ENCODE measurements around the gene PSD4. TPM values are rescaled to one million over a fixed set of nuclear protein-coding genes. Genes with fewer than 3 reads are reported as not detected.

PSD4 gene
- total RNA-seq, 1 experiment from 2014 or later = 9.6 TPM

DNA sequence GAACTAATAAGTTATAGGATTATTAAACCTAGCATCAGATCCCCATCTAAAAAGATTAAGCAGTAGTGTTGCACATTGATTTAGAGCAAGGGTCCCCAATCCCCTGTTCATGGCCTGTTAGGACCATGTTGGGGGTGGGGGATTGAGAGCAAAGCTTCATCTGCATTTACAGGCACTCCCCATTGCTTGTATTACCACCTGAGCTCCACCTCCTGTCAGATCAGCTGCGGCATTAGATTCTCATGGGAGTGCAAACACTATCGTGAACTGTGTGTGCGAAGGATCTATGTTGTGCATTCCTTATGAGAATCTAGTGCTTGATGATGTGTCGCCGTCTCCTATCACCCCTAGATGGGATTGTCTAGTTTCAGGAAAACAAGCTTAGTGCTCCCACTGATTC, 18.4 kb upstream of the PSD4 start:
- TF ChIP-seq, protein P1, sequence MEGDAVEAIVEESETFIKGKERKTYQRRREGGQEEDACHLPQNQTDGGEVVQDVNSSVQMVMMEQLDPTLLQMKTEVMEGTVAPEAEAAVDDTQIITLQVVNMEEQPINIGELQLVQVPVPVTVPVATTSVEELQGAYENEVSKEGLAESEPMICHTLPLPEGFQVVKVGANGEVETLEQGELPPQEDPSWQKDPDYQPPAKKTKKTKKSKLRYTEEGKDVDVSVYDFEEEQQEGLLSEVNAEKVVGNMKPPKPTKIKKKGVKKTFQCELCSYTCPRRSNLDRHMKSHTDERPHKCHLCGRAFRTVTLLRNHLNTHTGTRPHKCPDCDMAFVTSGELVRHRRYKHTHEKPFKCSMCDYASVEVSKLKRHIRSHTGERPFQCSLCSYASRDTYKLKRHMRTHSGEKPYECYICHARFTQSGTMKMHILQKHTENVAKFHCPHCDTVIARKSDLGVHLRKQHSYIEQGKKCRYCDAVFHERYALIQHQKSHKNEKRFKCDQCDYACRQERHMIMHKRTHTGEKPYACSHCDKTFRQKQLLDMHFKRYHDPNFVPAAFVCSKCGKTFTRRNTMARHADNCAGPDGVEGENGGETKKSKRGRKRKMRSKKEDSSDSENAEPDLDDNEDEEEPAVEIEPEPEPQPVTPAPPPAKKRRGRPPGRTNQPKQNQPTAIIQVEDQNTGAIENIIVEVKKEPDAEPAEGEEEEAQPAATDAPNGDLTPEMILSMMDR (IDR thresholded peaks at IDR 0.05; ENCODE audit: unreplicated experiment) = no peak
- H3K27me3 Mint-ChIP-seq (ENCODE audit: insufficient read depth, unreplicated experiment) = no peaks in the 10 kb centered on the region
- CTCF ChIA-PET = interaction anchor here (0.8 to 1.8 kb wide), 5 partner anchors 18 to 235 kb away, joined by 3 to 19 read pairs (median 3); no protein-coding TSS in a partner anchor
- no peak for DNase-seq (ENCODE audit: unreplicated experiment)
- no peak overlapping the region for H3K27ac Mint-ChIP-seq (ENCODE audit: low read depth, unreplicated experiment)
- no peaks in the 10 kb centered on the region for H3K9me3 Mint-ChIP-seq (ENCODE audit: unreplicated experiment)
- H3K4me3 Mint-ChIP-seq (ENCODE audit: unreplicated experiment) = no peak overlapping the region
- POLR2A ChIA-PET = interaction anchor here (1.5 kb wide), 1 partner anchor 85 kb away, joined by 4 read pairs; no protein-coding TSS in a partner anchor
- intact Hi-C loops (cut with micrococcal nuclease) = no loop called here
- no TSS peak for BruUV-seq (replicated peaks)
- H3K4me1 Mint-ChIP-seq (ENCODE audit: insufficient read depth, unreplicated experiment) = peaks cover 16% of the 10 kb centered on the region
- H3K36me3 Mint-ChIP-seq (ENCODE audit: insufficient read depth, unreplicated experiment) = no peaks in the 10 kb centered on the region

DNA sequence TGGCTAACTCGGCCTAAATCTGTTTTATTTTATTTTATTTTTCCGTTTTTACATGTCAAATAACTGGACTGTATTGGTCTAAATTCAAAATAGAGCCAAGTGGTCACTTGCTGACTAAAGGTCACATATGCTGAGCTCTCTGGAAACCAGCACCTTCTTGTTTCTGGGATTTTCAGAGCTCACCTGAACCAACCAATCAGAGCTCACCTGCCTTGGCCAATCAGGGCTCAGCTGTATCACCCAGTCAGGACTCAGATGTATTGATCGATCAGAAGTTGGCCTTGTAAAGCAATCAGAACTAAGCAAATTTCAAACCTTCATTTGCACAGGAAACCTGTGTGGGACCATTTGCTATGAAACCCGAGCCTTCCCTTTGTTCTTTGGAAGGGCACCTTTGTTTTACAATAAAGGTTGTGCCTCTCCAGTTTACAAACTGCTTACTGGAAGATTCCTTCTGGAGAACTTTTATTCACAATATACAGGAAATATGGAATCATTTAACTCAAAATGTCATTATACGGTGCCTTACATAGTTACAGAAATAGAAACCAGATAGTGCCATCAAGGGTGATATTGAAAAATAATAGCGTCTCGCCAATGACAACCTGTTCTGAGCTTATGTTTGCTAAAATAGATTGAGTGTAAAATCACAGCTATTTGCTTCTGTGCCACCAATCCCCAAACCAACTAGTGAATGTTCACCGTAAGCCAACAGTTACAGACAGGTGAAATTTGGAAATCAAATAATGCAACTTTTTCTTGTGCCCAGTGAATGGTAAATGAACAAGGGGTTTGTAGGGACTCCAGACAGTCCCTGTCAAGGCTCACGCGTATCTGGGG, 17.3 kb upstream of the PSD4 start:
- TF ChIP-seq, protein P1 (IDR thresholded peaks at IDR 0.05; ENCODE audit: unreplicated experiment) = no peak
- ChIA-PET CTCF (interaction anchor here (0.6 to 1.8 kb wide), 10 partner anchors 11 to 233 kb away, joined by 3 to 19 read pairs (median 3); no protein-coding TSS in a partner anchor), POLR2A (interaction anchor here (1.1 to 1.5 kb wide), 2 partner anchors 20 to 84 kb away, joined by 3 to 4 read pairs; no protein-coding TSS in a partner anchor)
- no TSS peak for BruUV-seq (replicated peaks)
- Mint-ChIP-seq H3K27ac (ENCODE audit: low read depth, unreplicated experiment) (no peak overlapping the region), H3K4me3 (ENCODE audit: unreplicated experiment) (peak overlapping the region; percentile 72), H3K9me3 (ENCODE audit: unreplicated experiment) (no peaks in the 10 kb centered on the region), H3K36me3 (ENCODE audit: insufficient read depth, unreplicated experiment) (no peaks in the 10 kb centered on the region), H3K4me1 (ENCODE audit: insufficient read depth, unreplicated experiment) (peaks cover 16% of the 10 kb centered on the region), H3K27me3 (ENCODE audit: insufficient read depth, unreplicated experiment) (no peaks in the 10 kb centered on the region)
- DNase-seq (ENCODE audit: unreplicated experiment) = peak; percentile 16
- intact Hi-C loops (cut with micrococcal nuclease) = no loop called here

DNA sequence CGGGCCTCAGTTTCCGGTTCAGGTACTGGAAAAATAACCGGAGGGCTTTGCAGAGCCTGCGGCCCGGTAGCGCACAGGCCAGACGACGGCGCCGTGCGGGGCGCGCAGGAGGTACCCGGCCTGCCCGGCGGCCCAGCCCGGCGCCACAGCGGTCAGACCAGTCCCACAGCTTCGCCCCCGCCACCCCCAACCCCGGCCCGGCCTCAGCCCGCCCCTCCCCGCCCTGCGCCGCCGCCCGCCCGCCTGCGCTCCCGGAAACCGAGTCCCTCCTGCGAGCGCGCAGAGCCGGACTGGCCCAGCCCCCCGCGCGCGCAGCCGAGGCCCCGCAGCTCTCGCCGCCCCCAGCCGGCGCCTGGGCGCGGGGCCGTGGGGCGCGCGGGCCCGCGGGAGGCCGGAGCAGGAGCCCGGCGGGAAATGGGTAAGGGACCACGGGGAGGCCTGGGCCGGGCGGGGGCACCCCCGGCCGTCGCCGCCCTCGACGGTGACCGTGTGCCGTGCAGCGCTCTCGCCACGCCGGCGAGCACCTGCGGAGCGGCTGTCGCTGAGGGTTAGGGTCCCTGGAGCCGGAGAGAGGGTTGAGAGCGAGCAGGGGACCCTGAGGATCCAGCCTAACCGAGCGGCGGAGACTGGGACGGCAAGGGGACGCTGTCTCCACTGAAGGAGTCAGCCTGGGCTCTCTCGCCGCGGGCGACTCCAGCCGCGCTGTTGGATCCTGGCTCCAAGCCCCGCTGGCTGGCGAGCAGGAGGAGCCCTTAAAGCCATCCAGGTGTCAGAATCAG, 16.5 kb upstream of the PSD4 start:
- Mint-ChIP-seq H3K27me3 (ENCODE audit: insufficient read depth, unreplicated experiment) (no peaks in the 10 kb centered on the region), H3K9me3 (ENCODE audit: unreplicated experiment) (no peaks in the 10 kb centered on the region), H3K27ac (ENCODE audit: low read depth, unreplicated experiment) (peak overlapping the region; percentile 53), H3K4me3 (ENCODE audit: unreplicated experiment) (peak overlapping the region; percentile 72), H3K36me3 (ENCODE audit: insufficient read depth, unreplicated experiment) (no peaks in the 10 kb centered on the region), H3K4me1 (ENCODE audit: insufficient read depth, unreplicated experiment) (peaks cover 16% of the 10 kb centered on the region)
- DNase-seq (ENCODE audit: unreplicated experiment) = peak; percentile 56
- intact Hi-C loops (cut with micrococcal nuclease) = no loop called here
- BruUV-seq (replicated peaks) = no TSS peak
- CTCF ChIA-PET = interaction anchor here (0.7 to 2.1 kb wide), 4 partner anchors 8 to 42 kb away, joined by 3 to 19 read pairs (median 10); no protein-coding TSS in a partner anchor
- POLR2A ChIA-PET = no interaction called here
- TF ChIP-seq, protein P1 (IDR thresholded peaks at IDR 0.05; ENCODE audit: unreplicated experiment) = no peak
